ENCODE measurements around the gene STK32B.
"Not testable (repeated sequence)": the region's sequence is repeated elsewhere in the genome, so short reads cannot be mapped to it uniquely, and the experiment has no call there.

The STK32B gene

GRCh38 chr4:5213087-5213595, 161.9 kb downstream of the STK32B start:
- DNase-seq = peak; percentile 35

DNA sequence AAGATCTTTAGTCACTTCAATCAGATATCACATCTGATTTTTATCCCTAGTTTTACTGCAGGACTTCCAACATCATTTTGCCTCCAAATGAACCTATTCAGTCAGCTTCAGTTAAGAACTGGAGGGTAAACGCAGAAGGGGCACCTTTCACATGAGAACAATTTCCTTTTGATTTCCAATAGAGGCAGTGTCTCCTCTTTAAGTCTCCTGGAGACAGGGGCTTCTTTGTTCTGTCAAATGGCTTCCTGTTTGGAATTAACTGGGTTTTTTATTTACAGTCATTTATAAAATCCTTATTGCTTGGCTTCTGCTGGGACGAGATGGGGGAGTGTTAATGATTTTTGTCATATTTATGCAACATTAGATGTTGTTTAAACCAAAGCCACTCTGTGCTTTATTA, 164.0 kb downstream of the STK32B start:
- no peak for DNase-seq

GRCh38 chr4:5217421-5217820, 166.1 kb downstream of the STK32B start:
- no peak for DNase-seq

- DNase-seq = no peak
These were observed 167.2 kb downstream of the STK32B start for GRCh38 chr4:5218376-5219069.

DNA sequence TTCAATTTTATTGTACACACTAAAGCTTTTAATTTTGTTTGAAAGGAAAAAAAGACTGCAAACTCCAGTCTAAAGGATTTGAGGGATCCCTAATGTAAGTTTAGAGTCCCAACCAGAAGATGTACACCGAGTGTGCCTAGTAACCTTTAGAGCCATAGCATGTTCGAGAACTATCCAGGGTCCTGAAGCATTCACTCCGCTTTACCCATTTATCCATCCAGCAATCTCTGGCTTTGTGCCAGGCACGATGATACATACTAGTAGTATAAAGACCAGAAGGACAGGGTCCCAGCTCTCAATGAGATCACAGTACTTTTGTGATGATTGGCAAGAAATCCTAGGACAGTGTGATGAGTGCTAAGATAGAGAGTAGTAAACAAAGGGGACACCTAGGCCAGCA, 168.7 kb downstream of the STK32B start:
- DNase-seq = no peak

DNA sequence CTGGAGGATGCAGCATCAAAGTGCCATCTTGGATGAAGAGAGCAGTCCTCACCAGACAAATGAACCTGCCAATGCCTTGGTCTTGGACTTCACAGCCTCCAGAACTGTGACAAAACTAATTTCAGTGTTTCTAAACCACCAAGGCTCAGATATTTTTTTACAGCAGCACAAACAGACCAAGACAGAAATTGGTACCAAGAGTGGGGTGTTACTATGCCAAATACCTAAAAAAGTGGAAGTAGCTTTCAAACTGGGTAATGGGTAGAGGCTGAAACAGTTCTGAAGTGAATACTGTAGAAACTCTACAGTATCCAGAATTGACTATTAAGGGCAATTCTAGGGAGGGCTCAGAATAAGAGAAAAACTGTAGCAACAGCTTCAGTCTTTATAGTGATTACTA, 170.8 kb downstream of the STK32B start:
- no peak for DNase-seq

DNA sequence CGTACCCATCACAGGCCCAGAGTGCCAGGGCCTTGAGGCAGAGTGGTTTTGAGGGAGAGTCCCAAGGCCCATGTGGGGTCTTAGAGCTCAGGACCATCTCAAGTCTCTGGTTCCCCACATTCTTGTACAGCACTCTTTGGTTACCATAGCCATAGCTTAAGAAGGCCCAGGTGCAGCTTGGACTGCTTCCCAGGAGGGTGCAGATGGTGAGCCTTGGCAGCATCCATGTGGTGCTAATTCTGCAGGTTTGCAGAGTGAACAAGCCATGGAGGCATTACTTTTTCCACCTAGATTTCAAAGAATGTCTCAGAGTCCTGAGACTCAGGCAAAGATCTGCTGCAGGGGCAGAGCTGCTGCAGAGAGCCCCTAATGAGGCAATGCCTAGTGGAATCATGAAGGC, 171.7 kb downstream of the STK32B start:
- no peak for DNase-seq

GRCh38 chr4:5224340-5224739, 173.1 kb downstream of the STK32B start:
- DNase-seq = no peak

DNA sequence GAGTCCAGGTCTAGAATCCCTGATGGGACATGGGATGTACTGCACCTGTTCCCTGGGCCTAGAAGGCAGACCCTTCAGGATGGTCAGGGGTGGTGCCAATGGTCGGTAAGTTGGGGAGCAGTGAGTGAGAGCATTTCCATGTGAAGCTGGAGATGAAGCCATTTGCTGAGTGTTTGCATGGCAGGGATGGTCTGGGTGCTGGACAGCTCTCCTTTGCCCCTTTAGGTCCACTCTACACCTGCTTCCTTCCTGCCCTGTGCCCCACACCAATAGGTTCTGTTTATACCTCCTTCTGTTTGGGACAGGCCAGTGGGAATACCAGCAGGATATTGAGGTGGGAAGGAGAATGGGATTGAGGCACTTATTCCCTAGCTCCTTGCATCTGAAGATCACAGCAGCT, 181.3 kb downstream of the STK32B start:
- no peak for DNase-seq

DNA sequence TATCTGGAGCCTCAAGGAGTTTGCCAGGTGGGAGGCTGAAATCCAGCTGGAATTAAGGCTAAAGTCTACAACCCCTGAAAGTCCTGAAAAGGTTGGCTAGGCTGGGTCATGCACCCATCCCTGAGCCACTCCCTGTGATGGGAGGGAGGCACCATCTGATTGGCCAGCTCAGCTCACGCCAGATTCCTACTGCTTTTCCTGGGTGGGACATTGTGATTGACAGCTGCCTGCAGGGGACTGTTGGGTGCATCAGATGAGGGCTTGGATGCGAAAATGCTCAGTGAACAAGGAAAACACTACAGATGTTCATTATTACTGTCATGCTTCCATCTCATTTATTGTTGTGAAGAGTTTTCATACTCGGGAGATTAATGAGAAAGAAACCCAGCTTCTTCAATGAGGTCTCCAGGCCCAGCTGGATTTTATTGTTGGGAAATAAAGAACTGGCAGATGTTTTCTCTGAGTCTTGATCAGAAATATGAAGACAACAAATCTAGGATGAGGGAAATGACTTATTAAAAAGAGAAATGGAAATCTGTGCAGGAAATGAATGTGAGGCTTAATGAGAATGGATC, 185.9 kb downstream of the STK32B start:
- DNase-seq = no peak

DNA sequence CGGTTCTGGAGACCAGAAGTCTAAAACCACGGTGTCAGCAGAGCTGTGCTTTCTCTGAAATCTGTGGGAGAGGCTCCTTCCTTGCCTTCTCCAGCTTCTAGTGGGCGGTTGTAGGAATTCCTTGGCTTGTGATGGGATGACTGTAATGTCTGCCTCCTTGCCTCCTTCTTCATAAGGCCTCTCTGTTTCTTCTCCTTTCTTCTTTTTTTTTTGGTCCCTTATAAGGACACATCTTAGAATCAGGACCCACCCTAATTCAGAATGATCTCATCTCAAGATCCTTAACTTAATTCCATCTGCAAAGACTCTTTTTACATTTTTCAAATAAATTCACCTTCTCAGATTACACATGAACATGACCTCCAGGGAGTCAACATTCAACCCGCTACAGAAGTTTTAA, 186.9 kb downstream of the STK32B start:
- no peak for DNase-seq

GRCh38 chr4:5247061-5247460, 195.8 kb downstream of the STK32B start:
- DNase-seq = not testable (repeated sequence)

GRCh38 chr4:5247735-5248134, 196.5 kb downstream of the STK32B start:
- DNase-seq = no peak

GRCh38 chr4:5249727-5250126, 198.4 kb downstream of the STK32B start:
- DNase-seq = no peak

- not testable (repeated sequence) for DNase-seq
These were observed 199.3 kb downstream of the STK32B start for GRCh38 chr4:5250536-5250935.

- no peak for DNase-seq
These were observed 205.1 kb downstream of the STK32B start for GRCh38 chr4:5256421-5256820.

DNA sequence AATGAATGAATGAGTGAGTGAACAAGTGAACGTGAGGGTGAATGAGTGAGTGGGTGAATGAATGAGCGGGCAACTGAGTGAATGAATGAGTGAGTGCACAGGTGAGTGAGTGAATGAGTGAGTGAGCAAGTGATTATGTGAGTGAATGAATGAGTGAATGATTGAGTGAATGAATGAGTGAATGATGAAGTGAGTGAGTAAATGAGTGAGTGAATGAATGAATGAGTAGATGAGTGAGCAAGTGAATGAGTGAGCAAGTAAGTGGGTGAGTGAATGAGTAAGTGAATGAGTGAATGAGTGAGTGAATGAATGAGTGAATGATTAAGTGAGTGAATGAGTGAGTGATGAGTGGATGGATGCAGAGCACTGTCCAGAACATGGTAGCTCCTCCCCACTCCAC, 205.8 kb downstream of the STK32B start:
- DNase-seq = no peak

GRCh38 chr4:5259471-5259870, 208.2 kb downstream of the STK32B start:
- DNase-seq = no peak

- no peak for DNase-seq
These were observed 208.8 kb downstream of the STK32B start for GRCh38 chr4:5260121-5260520.

- no peak for DNase-seq
These were observed 210.6 kb downstream of the STK32B start for GRCh38 chr4:5261866-5262265.

GRCh38 chr4:5266991-5267390, 215.7 kb downstream of the STK32B start:
- DNase-seq = no peak

GRCh38 chr4:5267408-5267807, 216.1 kb downstream of the STK32B start:
- DNase-seq = no peak

- peak; percentile 39 for DNase-seq
These were observed 225.3 kb downstream of the STK32B start for GRCh38 chr4:5276475-5277075.

DNA sequence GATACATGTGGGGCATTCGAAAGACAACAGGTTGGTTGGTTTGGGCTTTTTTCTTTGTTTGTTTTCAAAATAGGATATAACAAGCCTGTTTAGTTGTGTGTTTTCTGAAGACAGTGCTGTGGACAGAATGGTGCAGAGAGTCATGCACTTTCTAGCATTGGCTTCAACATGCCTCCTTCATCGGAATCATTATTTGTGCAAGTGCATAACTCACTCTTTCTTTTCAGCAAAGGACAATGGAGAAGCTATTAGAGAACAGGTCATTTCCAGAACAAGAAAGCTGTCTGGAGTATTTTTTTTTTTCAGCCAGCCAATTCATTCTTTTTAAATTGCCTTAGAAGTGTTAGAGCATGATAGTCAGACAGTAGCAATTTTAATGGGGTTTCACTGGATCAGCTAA, 225.8 kb downstream of the STK32B start:
- DNase-seq = peak; percentile 34
